Stimulated activated CD4-positive, alpha-beta T cell treated with anti-CD3 and anti-CD28 coated beads, Interleukin-1b, Interleukin-23, amount 100 ng/mL, for 1 hour (primary cell): ENCODE data around the gene CENPN.
A peak's percentile ranks its signal among the peaks of the same experiment; 100 is the strongest.

ENCODE experiments used
- DNase-seq, 2 donors: peaks; one replicate each; pipeline ENCODE4 v3.0.0-alpha.2; 2020; ENCODE audit warnings: low read depth in 2 of 2

CENPN gene

DNA sequence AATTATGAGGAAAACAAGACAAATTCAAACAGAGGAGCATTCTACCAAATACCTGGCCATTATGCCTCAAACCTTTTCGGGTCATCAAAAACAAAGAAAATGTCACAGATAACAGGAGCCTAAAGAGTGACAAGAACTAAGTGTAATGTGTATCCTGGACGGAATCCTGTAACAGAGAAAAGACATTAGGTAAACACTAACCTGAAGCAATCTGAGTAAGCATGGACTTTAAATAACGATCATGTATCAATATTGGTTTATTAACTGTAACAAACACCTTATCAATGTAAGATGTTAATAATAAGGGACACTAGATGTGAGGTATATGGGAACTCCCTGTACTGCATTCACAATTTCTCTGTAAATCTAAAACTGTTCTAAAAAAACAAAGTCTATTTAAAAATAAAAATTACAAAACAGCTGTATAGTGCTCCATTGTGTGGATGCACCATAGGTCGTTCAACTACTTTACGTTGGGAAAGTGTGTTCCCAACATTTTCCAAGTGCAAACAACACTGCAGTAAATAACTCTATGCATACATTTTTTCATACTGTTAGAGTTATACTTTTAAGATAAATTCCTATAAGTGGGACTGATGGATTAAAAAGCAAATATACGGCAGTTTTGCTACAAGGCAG lies 15.1 kb upstream of the CENPN start:
- DNase-seq: no peak

DNA sequence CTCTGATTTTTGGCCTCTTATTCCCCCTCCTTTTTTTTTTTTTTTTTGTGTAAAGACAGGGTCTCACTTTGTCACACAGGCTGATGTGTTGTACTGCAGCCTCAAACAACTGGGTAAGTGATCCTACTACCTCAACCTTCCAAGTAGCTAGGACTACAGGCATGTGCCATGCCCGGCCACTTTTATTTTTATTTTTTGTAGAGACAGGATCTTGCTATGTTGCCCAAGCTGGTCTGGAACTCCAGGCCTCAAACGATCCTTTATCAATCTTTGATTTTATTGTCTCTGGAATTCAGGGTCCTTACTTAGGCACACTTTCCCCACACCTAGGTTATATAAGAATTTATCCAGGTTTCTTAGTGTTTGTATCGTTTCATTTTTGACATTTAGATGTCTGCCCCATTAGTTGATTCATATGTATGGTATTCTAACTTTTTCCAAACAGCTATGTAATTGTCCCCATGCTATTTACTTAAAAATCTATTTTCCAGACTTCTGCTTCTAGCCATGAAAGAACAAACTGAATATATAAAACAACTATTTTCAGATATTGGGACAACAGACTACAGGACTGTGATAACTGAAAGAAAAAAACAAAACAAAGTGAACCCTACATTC lies 14.2 kb upstream of the CENPN start:
- DNase-seq: no peak

DNA sequence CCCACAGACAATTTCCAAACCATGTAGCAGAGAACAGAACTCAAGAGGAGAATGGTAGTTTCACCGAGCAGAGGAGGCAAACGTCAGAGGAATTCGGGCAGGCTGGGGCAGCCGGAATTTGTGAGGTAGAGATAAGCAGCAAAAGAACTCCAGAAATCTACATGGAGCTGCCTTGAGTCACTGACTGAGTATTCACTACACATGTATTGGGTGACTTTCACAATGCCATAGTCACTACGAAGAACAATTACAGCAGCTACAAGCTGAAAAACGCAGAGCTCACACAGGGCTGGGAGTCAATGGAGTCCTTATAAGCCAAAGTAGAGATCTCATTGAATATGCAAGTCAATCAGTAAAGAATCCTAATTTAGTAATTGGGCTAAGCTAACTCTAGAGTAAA lies 13.7 kb upstream of the CENPN start:
- DNase-seq: no peak

DNA sequence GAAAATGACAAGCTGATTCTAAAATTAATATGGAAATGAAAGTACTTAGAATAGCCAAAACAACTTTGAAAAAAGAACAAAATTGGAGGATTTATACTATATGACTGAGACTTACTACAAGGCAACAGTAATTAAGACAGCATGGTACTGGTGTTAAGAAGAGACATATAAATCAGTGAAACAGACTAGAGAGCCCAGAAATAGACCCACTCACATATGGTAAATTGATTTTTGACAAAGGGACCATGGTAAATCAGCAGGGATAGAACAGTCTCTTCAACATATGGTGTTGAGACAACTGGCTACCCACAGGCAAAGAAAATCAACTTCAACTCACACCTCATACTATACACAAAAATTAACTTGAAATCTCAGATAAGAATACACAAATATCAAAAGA lies 13.2 kb upstream of the CENPN start:
- DNase-seq: no peak

DNA sequence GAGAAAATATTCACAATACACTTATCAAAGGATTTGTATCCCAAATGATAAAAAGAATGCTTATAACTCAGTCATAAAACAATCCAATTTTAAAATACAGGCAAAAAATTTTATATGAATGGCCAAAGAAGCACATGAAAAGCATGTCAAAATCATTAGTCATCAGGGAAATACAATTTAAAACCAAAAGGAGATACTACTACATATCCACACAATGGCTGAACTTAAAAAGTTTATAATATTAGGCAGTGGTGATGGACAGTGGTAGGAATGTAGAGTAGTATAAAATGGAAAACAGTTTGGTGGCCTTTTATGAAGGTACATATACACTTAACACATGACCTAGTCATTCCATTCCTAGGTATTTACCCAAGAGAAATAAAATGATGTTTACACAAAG lies 12.6 kb upstream of the CENPN start:
- no peak for DNase-seq

DNA sequence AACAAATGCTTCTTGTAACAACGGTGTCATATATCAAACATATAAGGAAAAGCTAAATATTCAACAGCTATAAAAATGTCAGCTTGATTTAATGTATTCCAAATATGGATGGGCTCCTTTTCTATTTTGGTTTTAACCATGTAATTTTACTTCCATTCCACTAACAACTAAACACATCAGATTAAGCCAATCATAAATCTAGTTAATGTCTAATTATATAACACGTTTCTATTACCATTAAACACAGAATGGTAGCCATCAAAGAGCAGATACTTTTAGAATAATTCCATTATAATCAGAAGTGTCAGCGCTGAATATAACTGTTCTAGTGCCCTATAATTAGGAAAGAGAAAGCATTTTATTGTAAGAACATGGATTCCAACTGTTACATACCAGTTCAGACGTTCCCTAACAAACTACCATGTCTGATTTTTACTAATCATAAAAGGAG lies 10.3 kb upstream of the CENPN start:
- no peak for DNase-seq

DNA sequence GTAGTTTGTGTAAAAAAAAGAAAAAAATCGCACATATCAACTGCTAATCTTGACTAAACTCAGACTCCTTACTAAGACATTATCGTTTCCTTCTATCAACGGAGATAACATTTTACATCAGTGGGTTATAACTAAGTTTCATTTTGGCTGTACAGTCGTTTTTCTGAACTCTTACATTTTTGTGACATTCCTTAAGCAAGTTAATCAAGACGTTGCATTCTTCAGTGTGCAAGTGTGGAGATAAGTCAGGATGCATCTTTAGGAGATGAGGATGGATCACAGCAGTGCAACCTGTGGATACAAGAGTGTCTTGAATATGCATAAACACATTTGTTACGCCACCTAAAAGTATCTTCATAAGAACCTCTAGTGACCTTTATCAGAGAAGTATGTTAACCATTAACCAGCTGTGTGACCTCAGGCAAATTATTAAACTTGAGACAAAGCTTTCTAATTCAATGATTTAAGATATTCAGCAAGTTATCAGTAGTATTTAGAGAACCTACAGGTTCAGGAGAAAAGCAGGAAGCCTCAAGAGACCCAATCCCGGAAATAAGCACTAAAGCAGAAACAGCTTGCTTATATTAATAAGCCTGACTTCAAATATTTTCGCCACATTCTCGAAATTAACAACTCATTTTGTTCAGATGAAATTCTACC lies 9.7 kb upstream of the CENPN start:
- DNase-seq: no peak

DNA sequence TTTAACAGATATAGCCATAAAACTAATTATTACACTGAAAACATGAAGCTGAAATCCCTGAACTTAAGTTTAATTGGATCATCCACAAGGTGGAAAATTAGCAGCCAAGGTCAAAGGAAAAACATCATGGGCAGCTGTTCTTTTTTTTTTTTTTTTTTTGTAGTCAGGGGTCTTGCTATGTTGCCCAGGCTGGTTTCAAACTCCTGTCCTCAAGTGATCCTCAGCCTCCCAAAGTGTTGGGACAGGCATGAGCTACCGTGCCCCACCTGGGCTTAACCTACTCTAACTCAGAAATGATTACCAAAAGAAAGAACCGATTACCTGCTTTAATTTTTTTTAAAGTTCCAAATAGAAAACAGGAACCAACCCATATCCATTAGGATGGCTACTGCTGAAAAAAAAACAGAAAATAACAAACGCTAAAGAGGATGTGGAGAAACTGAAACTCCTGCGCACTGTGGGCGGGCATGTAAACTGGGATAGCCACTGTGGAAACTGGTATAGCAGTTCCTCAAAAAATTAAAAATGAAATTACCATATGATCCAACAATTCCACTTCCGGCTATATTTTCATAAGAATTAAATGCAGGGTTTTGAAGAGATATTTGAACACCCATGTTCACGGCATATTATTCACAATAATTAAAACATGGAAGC lies 8.9 kb upstream of the CENPN start:
- DNase-seq: no peak

DNA sequence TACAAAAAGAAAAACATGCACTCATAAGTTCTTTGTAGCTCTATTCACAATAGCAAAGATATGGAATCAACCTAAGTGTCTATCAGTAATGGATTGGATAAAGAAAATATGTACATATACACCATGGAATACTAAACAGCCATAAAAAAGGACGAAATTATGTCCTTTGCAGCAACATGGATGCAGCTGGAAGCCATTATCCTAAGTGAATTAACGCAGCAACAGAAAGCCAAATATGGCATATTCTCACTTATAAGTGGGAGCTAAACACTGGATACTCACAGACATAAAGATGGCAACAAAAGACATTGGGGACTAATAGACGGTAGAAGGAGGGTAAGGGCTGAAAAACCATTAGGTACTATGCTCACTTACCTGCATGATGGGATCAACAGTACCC lies 6.1 kb upstream of the CENPN start:
- DNase-seq: no peak

DNA sequence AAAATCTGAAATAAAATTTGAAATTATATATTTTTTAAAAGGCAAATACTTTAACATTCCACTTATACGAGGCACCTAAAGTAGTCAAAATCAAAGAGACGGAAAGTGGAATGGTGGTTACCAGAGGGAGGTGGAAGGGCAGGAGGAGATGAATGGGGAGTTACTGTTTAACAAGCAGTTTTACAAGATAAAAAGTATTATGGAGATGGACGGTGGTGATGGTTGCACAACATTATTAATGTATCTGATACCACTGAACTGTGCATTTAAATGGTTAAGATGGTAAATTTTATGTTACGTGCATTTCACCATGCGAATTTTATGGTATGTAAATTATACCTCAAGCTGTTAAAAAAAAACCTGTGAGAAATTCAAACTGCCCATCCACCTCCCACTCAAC lies 5.7 kb upstream of the CENPN start:
- DNase-seq: no peak

DNA sequence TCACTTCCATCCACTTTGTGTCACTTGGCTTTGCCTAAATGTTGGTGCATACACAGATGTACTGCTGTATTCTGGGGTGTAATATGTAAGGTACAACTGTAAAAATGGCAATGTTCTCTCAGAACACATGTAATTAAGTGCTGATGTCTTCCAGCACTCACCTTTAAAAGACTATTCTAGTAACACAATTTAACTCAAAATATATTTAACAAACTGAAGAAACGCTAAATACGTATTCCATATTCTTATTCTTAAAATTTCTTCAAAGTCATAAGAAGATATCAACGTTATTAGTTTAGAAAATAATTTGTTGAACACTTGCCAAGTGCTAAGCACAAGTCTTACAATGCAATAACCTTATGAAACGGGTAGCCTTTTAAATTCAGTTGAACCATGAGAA lies 4.0 kb upstream of the CENPN start:
- DNase-seq: no peak

DNA sequence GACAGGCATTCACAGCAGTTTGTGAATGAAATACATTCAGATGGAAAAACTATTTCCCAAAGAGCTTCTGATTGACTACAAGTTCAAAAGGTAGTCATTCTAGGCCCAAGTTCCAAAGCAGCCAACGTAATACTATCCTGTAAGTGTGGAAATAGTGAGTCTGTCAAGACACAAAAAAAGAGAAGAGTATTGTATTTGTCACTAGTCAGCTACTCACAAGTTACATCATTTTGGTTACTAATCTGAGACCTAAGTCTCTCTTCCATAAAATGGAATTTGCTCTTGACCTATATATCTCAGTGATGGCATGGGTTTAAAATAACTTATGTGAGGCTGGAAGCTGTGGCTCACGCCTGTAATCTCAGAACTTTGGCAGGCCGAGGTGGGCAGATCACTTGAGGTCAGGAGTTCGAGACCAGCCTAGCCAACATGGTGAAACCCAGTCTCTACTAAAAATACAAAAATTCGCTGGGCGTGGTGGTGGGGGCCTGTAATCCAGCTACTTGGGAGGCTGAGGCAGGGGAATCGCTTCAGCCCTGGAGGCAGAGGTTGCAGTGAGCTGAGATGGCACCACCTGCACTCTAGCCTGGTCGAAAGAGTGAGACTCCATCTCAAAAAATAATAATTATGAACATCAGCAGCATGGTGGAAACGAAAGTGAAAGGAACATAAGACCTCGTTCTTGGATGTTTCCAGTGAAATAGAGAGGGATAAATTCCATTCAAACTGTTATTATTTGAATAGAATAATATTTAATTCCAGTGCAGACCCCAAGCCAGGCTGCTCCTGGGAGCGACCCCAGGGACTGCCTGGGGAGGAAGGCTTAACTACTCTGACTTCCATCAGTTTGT lies 3.2 kb upstream of the CENPN start:
- no peak for DNase-seq

DNA sequence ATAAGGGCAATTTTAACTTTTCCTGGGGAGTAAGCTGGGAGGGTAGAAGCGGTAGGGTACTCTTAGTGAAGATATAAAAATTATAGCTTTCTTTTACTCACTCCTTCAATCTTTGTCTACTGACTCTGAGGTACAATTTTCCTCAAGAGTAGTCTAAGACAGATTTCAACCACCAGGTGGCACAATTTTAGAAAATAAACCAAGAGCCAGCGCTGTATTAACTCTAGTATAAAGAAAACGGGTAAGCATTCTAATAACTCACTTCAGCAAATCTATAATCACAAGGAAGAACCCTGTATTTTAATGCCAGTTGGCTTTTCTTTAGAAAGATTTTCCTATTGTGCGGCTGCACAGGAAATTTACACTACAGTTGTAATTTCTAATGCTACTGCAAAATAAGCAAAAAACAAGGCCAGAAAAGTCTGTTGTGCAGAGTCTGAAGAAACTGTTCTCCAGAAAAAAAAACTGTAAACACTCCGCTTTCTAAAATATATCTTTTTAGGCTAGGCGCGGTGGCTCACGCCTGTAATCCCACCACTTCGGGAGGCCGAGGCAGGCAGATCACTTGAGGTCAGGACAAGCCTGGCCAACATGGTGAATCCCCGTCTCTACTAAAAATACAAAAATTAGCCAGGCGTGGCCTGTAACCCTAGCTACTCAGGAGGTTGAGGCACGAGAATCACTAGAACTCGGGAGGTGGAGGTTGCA lies 2.2 kb upstream of the CENPN start:
- no peak for DNase-seq

DNA sequence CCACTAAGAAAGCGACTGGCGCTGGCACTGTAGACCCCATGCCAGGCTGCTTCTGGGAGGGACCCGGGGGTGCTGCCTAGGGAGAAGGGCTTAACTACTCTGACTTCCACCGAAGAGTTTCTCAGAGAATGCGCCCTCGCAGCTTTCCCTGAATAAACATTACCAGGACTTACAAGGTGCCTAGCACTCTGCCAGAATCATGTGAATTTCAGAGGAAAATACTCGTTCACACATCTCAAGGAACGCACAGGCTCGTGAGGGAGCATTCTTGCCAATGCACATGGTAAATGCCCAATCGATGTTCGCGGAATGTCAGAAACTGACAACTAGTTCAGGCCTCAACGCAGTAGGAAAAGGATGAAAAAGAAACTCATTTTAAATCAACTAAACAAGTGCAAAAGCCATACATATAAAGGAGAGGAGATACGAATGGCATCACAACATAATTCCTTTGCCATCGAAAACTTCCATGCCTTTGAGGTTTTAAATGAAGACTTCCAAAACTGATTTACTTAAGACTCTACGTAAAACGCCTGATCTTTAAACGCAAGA lies 1.3 kb upstream of the CENPN start:
- DNase-seq: no peak

DNA sequence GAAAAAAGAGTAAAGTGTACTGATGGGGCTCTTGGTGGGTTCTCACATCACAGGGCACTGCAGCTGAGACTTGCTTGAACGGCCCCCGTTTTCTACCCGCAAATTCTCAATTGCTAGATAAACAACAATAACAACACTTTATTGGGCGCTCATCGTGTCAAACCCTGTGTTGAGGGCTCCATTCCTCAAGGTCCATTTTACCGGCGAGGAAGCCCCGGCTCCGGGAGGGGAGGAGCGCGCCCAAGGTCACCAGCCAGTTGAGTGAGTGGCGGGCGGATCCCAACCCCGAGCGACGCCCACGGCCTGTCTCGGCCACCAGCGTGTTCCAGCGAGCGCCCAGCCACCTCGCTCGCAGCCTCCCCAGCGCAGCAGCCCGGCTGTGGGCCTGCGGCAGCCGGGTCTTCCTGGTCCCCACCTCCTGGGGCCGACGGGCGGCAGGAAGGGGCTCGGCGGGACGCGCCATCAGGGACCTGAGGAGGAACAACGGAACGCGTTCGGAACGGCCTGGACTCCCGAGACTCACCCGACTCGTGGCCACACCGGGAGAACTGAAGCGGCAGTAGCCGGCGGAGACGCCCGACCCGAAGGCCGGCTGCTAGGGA lies 702 bp upstream of the CENPN start:
- DNase-seq: peak; percentile 12 to 34

DNA sequence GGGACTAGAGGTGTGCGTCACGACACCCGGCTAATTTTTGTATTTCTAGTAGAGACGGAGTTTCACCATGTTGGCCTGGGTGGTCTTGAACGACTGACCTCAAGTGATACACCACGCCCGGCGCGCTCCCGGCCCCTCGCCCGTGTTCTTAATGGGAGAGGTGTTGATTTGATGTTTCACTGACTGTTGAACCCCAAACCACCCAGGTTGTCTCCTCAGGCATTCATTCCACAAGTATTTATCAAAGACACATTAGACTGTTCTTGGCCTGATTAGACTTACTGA lies 1.4 kb downstream of the CENPN start:
- no peak for DNase-seq

DNA sequence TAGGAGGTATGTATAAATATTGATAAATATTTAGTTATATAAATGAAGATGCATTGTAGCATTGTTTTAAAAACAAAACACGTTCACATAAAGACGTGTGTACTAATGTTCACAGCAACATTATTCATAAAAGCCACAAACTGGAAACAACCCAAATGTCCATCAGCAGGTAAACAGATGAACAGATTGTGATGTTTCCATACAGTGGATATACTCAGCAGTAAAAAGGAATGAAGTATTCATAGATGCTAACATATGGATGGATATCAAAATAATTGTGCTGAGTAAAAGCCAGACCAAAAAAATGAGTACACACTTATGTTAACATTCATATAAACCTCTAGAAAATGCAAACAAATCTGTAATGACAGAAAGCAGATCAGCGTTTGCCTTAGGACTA lies 6.0 kb downstream of the CENPN start:
- DNase-seq: no peak

DNA sequence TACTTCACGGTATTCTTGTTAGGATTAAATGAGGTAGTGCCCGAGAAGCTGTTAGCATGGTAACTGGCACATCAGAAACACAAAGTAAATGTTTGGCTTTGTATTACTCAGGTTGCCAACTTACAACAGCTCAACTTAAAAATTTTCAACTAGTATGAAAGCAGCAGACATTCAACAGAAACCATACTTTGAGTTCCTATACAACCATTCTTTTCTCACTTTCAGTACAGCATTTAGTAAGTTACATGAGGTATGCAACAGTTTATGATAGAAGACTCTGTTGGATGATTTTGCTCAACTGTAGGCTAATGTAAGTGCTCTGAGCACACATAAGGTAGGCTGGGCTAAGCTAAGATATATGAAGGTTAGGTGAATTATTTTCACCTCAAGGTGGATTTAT lies 7.7 kb downstream of the CENPN start:
- DNase-seq: no peak

DNA sequence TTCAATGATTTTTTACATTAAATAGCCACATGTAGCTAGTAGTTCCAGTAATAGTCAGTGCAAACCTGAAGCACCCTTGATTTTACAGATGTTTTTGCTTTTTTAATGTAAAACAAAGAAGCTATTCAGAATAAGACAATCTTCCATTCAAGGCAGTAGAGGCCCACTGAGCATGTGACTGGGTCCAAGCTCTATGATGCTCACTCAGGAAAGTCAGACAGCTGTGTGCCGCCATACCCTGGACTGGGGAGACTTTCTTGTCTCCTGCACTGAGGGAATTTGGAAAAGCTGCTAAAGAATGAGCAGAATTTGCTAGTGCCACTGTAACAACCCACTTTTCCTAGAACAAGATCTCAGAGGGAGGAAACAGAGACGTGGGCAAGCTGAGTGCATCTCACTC lies 11.5 kb downstream of the CENPN start:
- no peak for DNase-seq

DNA sequence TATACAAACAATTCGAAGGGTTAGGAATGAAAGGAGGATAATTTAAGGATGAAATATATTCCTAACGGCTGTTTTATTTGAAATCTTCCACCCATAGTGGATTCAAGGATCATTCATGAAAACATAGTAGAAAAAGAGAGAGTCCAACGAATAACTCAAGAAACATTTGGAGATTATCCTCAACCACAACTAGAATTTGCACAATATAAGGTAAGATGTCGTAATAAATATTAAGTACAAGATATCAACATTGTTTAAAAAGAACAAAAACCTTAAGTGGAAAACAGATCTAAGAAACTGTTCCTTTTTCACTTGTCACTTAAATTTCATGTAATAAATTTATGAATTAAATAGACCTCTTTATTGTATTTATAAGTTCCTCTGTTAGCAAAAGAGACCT lies 19.4 kb downstream of the CENPN start:
- DNase-seq: no peak
